HepG2 (cell line): ENCODE results near the gene DDRGK1. TPM values are rescaled to one million over a fixed set of nuclear protein-coding genes. Genes with fewer than 3 reads are reported as not detected.
A peak's percentile ranks its signal among the peaks of the same experiment; 100 is the strongest.

Experiments
- ATAC-seq: fragments of 200-7000 bp; cut with Tn5 transposase; 3 replicates; pipeline ENCODE4 v1.9.1; 2020; ENCODE audit warnings: mild to moderate bottlenecking, moderate library complexity
- BruUV-seq: library from RNA; stranded (reverse); fragments of 400-500 nt; replicated peaks from 2 replicates; lab custom pipeline; 2021; lab: Mats Ljungman, UMichigan
- CTCF ChIA-PET: fragments of 300-600 bp; formaldehyde crosslinking; extraction: SDS; loops from one replicate; lab custom pipeline; 2021; ENCODE audit warnings: low total read pairs, inconsistent platforms, low intra/inter-chr PET ratio; lab: Yijun Ruan, JAX
- POLR2A ChIA-PET: fragments of 350-600 bp; sonication (Branson Sonifier 250); formaldehyde crosslinking; loops from one replicate; lab custom pipeline; 2020; ENCODE audit warnings: antibody characterized with exemption, inconsistent platforms; lab: Yijun Ruan, JAX
- DNase-seq: peaks from one replicate; pipeline ENCODE4 v3.0.0-alpha.2; 2015; ENCODE audit warnings: low spot score
- FAIRE-seq: peaks from 3 replicates; lab custom pipeline; 2011; peaks lifted over from hg19 to GRCh38; lab: Jason Lieb, UNC
- H2AFZ ChIP-seq: one replicate; pipeline ENCODE4 v1.6.1; 2011; ENCODE audit warnings: low read length, inconsistent platforms
- H3K27ac ChIP-seq: fragments of 300-600 bp; 3 replicates; pipeline ENCODE4 v1.8.0; 2011; ENCODE audit warnings: mixed run types, mild to moderate bottlenecking, mixed read lengths, low read length, inconsistent platforms; ENCODE audit not compliant: insufficient read depth; ENCODE audit errors: extremely low read length
- H3K27me3 ChIP-seq, 2 experiments: fragments of 200-600 bp in 1 of 2; 2 replicates in 1 of 2; 3 replicates in 1 of 2; pipeline versions ENCODE4 v1.6.0 to v1.8.0; 2011; ENCODE audit warnings: low read length in 2 of 2, mild to moderate bottlenecking in 2 of 2, moderate library complexity in 2 of 2, inconsistent platforms in 1 of 2; ENCODE audit not compliant: insufficient read depth in 2 of 2, control insufficient read depth in 1 of 2
- H3K36me3 ChIP-seq, 2 experiments: fragments of 200-600 bp in 1 of 2; replicated peaks in 1 of 2; 2 replicates in 1 of 2; 3 replicates in 1 of 2; pipeline versions ENCODE4 v1.5.1 to v1.8.0; 2011; ENCODE audit warnings: low read length in 2 of 2, inconsistent platforms in 1 of 2; ENCODE audit not compliant: insufficient read depth in 2 of 2, control insufficient read depth in 1 of 2
- H3K4me1 ChIP-seq: 2 replicates; pipeline ENCODE4 v1.5.1; 2012; ENCODE audit warnings: low read length, inconsistent platforms; ENCODE audit not compliant: insufficient read depth
- H3K4me2 ChIP-seq: 2 replicates; pipeline ENCODE4 v1.6.0; 2011; ENCODE audit warnings: low read depth, low read length, inconsistent platforms
- H3K4me3 ChIP-seq, 3 experiments: fragments of 200-600 bp in 1 of 3; sonication (generic), shearing (Covaris generic) in 1 of 3; replicated peaks in 1 of 3; 2 replicates each; pipeline ENCODE4 v1.5.1; 2011 to 2016; ENCODE audit warnings: low read length in 3 of 3, inconsistent platforms in 2 of 3, low read depth in 2 of 3, mild to moderate bottlenecking in 2 of 3, control low read depth in 1 of 3, mixed read lengths in 1 of 3; ENCODE audit not compliant: insufficient read depth in 1 of 3
- H3K79me2 ChIP-seq: one replicate; pipeline ENCODE4 v1.6.1; 2011; ENCODE audit warnings: low read length, inconsistent platforms; ENCODE audit not compliant: insufficient read depth
- H3K9ac ChIP-seq: 2 replicates; pipeline ENCODE4 v1.6.0; 2011; ENCODE audit warnings: mild to moderate bottlenecking, low read depth, low read length, inconsistent platforms; ENCODE audit not compliant: insufficient read depth
- H3K9me3 ChIP-seq: 2 replicates; pipeline ENCODE4 v1.5.1; 2012; ENCODE audit warnings: mild to moderate bottlenecking, low read length
- H4K20me1 ChIP-seq: 2 replicates; pipeline ENCODE4 v1.6.0; 2011; ENCODE audit warnings: inconsistent platforms, mild to moderate bottlenecking, low read length, moderate library complexity; ENCODE audit not compliant: insufficient read depth
- AGO2 ChIP-seq: fragments of 200-400 bp; formaldehyde crosslinking; optimal IDR thresholded peaks from 2 replicates; pipeline ENCODE3; 2017; ENCODE audit warnings: mild to moderate bottlenecking, low read depth, low read length, moderate library complexity
- ATF3 ChIP-seq: sonication (generic); formaldehyde crosslinking; IDR thresholded peaks from 2 replicates; pipeline ENCODE4 v1.4.0; 2020; ENCODE audit warnings: missing genetic modification reagents
- CBX1 ChIP-seq: IDR thresholded peaks from one replicate; pipeline ENCODE4 v1.6.1; 2016; ENCODE audit warnings: antibody characterized with exemption, low read depth
- FOSL2 ChIP-seq: sonication (generic); formaldehyde crosslinking; IDR thresholded peaks from 2 replicates; pipeline ENCODE4 v1.4.0; 2020; ENCODE audit warnings: missing genetic modification reagents
- GABPB1 ChIP-seq: IDR thresholded peaks from 2 replicates; pipeline ENCODE4 v1.6.1; 2016; ENCODE audit warnings: mild to moderate bottlenecking, missing genetic modification reagents, moderate library complexity, missing compliant biosample characterization
- HMGXB4 ChIP-seq, 2 experiments: sonication (generic) in 1 of 2; formaldehyde crosslinking in 1 of 2; IDR thresholded peaks; 2 replicates each; pipeline versions ENCODE4 v1.4.0 to v1.6.1; 2018 to 2020; ENCODE audit warnings: missing genetic modification reagents in 2 of 2, borderline replicate concordance in 1 of 2, low read depth in 1 of 2, mild to moderate bottlenecking in 1 of 2, missing biosample characterization in 1 of 2
- HNRNPL ChIP-seq: fragments of 200-400 bp; formaldehyde crosslinking; IDR thresholded peaks from 2 replicates; pipeline ENCODE4 v1.6.1; 2017; ENCODE audit warnings: mild to moderate bottlenecking, low read depth, low read length
- ISX ChIP-seq: sonication (generic); formaldehyde crosslinking; conservative IDR thresholded peaks from 2 replicates; pipeline ENCODE4 v1.5.0; 2020; ENCODE audit warnings: missing genetic modification reagents
- KDM3A ChIP-seq: IDR thresholded peaks from 2 replicates; pipeline ENCODE4 v1.6.1; 2018; ENCODE audit warnings: low read depth, missing compliant biosample characterization
- KLF11 ChIP-seq: IDR thresholded peaks from 2 replicates; pipeline ENCODE4 v1.6.1; 2016; ENCODE audit warnings: missing compliant biosample characterization
- PPARG ChIP-seq: conservative IDR thresholded peaks from 2 replicates; pipeline ENCODE4 v1.6.1; 2016; ENCODE audit warnings: missing biosample characterization, missing genetic modification reagents
- RBFOX2 ChIP-seq: fragments of 200-400 bp; formaldehyde crosslinking; IDR thresholded peaks from 2 replicates; pipeline ENCODE4 v1.6.1; 2017; ENCODE audit warnings: low read depth, mild to moderate bottlenecking, low read length
- ZBTB49 ChIP-seq: sonication (generic); formaldehyde crosslinking; IDR thresholded peaks from 2 replicates; pipeline ENCODE4 v1.4.0; 2020; ENCODE audit warnings: missing genetic modification reagents, borderline replicate concordance
- ZBTB7A ChIP-seq: sonication (generic); formaldehyde crosslinking; IDR thresholded peaks from 2 replicates; pipeline ENCODE4 v1.8.0; 2022; ENCODE audit warnings: mild to moderate bottlenecking, missing genetic modification reagents
- ZBTB7B ChIP-seq: sonication (generic); formaldehyde crosslinking; IDR thresholded peaks from 2 replicates; pipeline ENCODE4 v1.4.0; 2020; ENCODE audit warnings: missing genetic modification reagents
- ZKSCAN8 ChIP-seq: IDR thresholded peaks from 2 replicates; pipeline ENCODE4 v1.6.1; 2016; ENCODE audit warnings: borderline replicate concordance, missing genetic modification reagents, missing compliant biosample characterization
- ZNF317 ChIP-seq: sonication (generic); formaldehyde crosslinking; IDR thresholded peaks from 2 replicates; pipeline ENCODE4 v1.5.0; 2020; ENCODE audit warnings: mild to moderate bottlenecking, missing genetic modification reagents
- ZNF34 ChIP-seq: sonication (generic); formaldehyde crosslinking; IDR thresholded peaks from 2 replicates; pipeline ENCODE4 v1.4.0; 2020; ENCODE audit warnings: mild to moderate bottlenecking, missing genetic modification reagents, borderline replicate concordance
- ZNF589 ChIP-seq: sonication (generic); formaldehyde crosslinking; conservative IDR thresholded peaks from 2 replicates; pipeline ENCODE4 v1.8.0; 2022; ENCODE audit warnings: mild to moderate bottlenecking, moderate library complexity, missing genetic modification reagents
- ZNF629 ChIP-seq: sonication (generic); formaldehyde crosslinking; conservative IDR thresholded peaks from 2 replicates; pipeline ENCODE4 v1.5.0; 2020; ENCODE audit warnings: missing genetic modification reagents
- ZSCAN22 ChIP-seq: sonication (generic); formaldehyde crosslinking; IDR thresholded peaks from 2 replicates; pipeline ENCODE4 v1.4.0; 2020; ENCODE audit warnings: mild to moderate bottlenecking, missing genetic modification reagents
- WGBS: methylation state at CpG from one replicate; pipeline ENCODE4 v1.1.6; 2017; ENCODE audit warnings: low lambda C conversion rate; 5-methylcytosine and 5-hydroxymethylcytosine counted together
- in situ Hi-C: cut with HindIII; loops from 2 replicates; pipeline ENCODE4 v1.10.0; 2017; ENCODE audit warnings: low pct_unique_long_range_greater_than_20kb; ENCODE audit not compliant: extremely low pct_ligation_motif_present
- intact Hi-C: fragments of 100-400 bp; cut with micrococcal nuclease; formaldehyde crosslinking; loops from one replicate; pipeline ENCODE4 v1.10.0; 2022; ENCODE audit not compliant: unreplicated experiment
- polyA plus RNA-seq, 8 experiments: library from polyadenylated mRNA; depleted of rRNA in 3 of 8; stranded (reverse) in 7 of 8; unstranded in 1 of 8; fragments of >200 nt; fragmentation: Illumina TruSeq in 4 of 8; extraction: Trizol in 4 of 8; gene quantifications; 2 replicates each; pipeline versions ENCODE4 v1.2.1 to v1.2.3, GENCODE V29; 2011 to 2016; ENCODE audit warnings: low read depth in 4 of 8, missing spikeins in 1 of 8, mixed read lengths in 1 of 8; ENCODE audit not compliant: insufficient read depth in 1 of 8
- total RNA-seq, 5 experiments: library from RNA; depleted of rRNA; stranded (reverse); fragments of >200 nt; fragmentation: Illumina TruSeq; extraction: Trizol; gene quantifications; 2 replicates each; pipeline ENCODE4 v1.2.3, GENCODE V29; 2016; ENCODE audit warnings: low read depth in 1 of 5

DDRGK1 gene
- total and polyA plus RNA-seq, 2 of the 13 experiments (the other 11 are each of a cell fraction or from before 2014, with no cell fraction given): 96.7 to 149 TPM

GRCh38 chr20:3166913-3167342 lies 37.6 kb downstream of the DDRGK1 start:
- Histone ChIP-seq H3K4me1 (peaks cover 68% of the 10 kb centered on the region), H4K20me1 (no peaks in the 10 kb centered on the region), H3K4me2 (no peak overlapping the region), H3K36me3 (no peaks in the 10 kb centered on the region), H3K27ac (no peak overlapping the region), H3K4me3 (no peak overlapping the region), H3K79me2 (no peaks in the 10 kb centered on the region), H3K9ac (no peak overlapping the region), H3K9me3 (no peaks in the 10 kb centered on the region), H2AFZ (no peak overlapping the region), H3K27me3 (no peaks in the 10 kb centered on the region)
- CTCF ChIA-PET: no interaction called here
- in situ Hi-C loops: no loop called here
- ATAC-seq (no peak), DNase-seq (no peak), FAIRE-seq (no peak)
- WGBS: 99% methylated on average over 13 of the region's 16 CpGs
- no TSS peak for BruUV-seq
- intact Hi-C loops: loop anchor here (10.0 kb wide), 1 partner anchor 78 kb away; no protein-coding TSS in a partner anchor
- POLR2A ChIA-PET: interaction anchor here (6.5 kb wide), 1 partner anchor 7 kb away, joined by 81 read pairs; the partner anchor contains the start of genes FASTKD5 and UBOX5
- peak; percentile 84 for TF ChIP-seq ZNF629 (CRISPR knock-in tag)
- TF ChIP-seq HNRNPL: peak; percentile 85
- no peak for TF ChIP-seq ZSCAN22 (CRISPR knock-in tag)
- TF ChIP-seq ZNF317 (CRISPR knock-in tag): no peak
- peak; percentile 51; the same call in 1 of the 2 replicates for TF ChIP-seq ZBTB7A (CRISPR knock-in tag)
- no peak for TF ChIP-seq CBX1
- peak; percentile 40; the same call in 1 of the 2 replicates for TF ChIP-seq GABPB1 (CRISPR knock-in tag)
- TF ChIP-seq ZNF589 (CRISPR knock-in tag): no peak
- no peak for TF ChIP-seq HMGXB4 (CRISPR knock-in tag; IDR thresholded peaks at IDR 0.05; ENCODE audit: borderline replicate concordance in 1 of 2, low read depth in 1 of 2)
- TF ChIP-seq ISX (CRISPR knock-in tag): no peak
- TF ChIP-seq AGO2: peak; percentile 55
- no peak for TF ChIP-seq ZBTB49 (CRISPR knock-in tag)
- TF ChIP-seq ZKSCAN8 (CRISPR knock-in tag): no peak
- no peak for TF ChIP-seq KLF11 (CRISPR knock-in tag)
- TF ChIP-seq PPARG (CRISPR knock-in tag): no peak
- TF ChIP-seq ZBTB7B: no peak
- no peak for TF ChIP-seq ZNF34 (CRISPR knock-in tag)
- no peak for TF ChIP-seq FOSL2 (CRISPR knock-in tag)
- TF ChIP-seq ATF3 (CRISPR knock-in tag): no peak
- TF ChIP-seq RBFOX2: peak; percentile 46; the same call in 1 of the 2 replicates
- no peak for TF ChIP-seq KDM3A (CRISPR knock-in tag)
